Activated CD8-positive, alpha-beta memory T cell treated with anti-CD3 and anti-CD28 coated beads for 4 hours (primary cell): ENCODE measurements around the gene FAM107B.

ENCODE experiments used
- DNase-seq, 2 donors: peaks; one replicate each; pipeline ENCODE4 v3.0.0-alpha.2; 2020; ENCODE audit warnings: low read depth in 2 of 2

FAM107B gene

GRCh38 chr10:14502431-14502830 lies 272.3 kb downstream of the FAM107B start:
- DNase-seq: no peak

GRCh38 chr10:14500172-14500765 lies 274.4 kb downstream of the FAM107B start:
- DNase-seq: no peak

GRCh38 chr10:14499601-14499904 lies 275.1 kb downstream of the FAM107B start:
- DNase-seq: no peak

- no peak for DNase-seq
These were observed 276.4 kb downstream of the FAM107B start for GRCh38 chr10:14498326-14498725.

- no peak for DNase-seq
These were observed 282.9 kb downstream of the FAM107B start for GRCh38 chr10:14491811-14492210.

- no peak for DNase-seq
These were observed 285.0 kb downstream of the FAM107B start for GRCh38 chr10:14489522-14490177.

- no peak for DNase-seq
These were observed 287.2 kb downstream of the FAM107B start for GRCh38 chr10:14487488-14487883.

- DNase-seq: no peak
These were observed 287.8 kb downstream of the FAM107B start for GRCh38 chr10:14486777-14487487.

- no peak for DNase-seq
These were observed 288.7 kb downstream of the FAM107B start for GRCh38 chr10:14485986-14486385.

GRCh38 chr10:14483417-14483816 lies 291.3 kb downstream of the FAM107B start:
- no peak for DNase-seq

- DNase-seq: no peak
These were observed 292.9 kb downstream of the FAM107B start for GRCh38 chr10:14481752-14482151.

- no peak for DNase-seq
These were observed 293.7 kb downstream of the FAM107B start for GRCh38 chr10:14481014-14481413.

GRCh38 chr10:14478604-14479003 lies 296.1 kb downstream of the FAM107B start:
- DNase-seq: no peak

GRCh38 chr10:14478201-14478600 lies 296.5 kb downstream of the FAM107B start:
- no peak for DNase-seq

- DNase-seq: no peak
These were observed 297.3 kb downstream of the FAM107B start for GRCh38 chr10:14477408-14477710.

- DNase-seq: no peak
These were observed 297.9 kb downstream of the FAM107B start for GRCh38 chr10:14476641-14477407.

- DNase-seq: no peak
These were observed 298.7 kb downstream of the FAM107B start for GRCh38 chr10:14476006-14476405.

- no peak for DNase-seq
These were observed 300.0 kb downstream of the FAM107B start for GRCh38 chr10:14474656-14475055.

GRCh38 chr10:14470920-14471319 lies 303.8 kb downstream of the FAM107B start:
- no peak for DNase-seq

GRCh38 chr10:14468726-14469125 lies 306.0 kb downstream of the FAM107B start:
- DNase-seq: no peak
